NCI-H524 (cell line): ENCODE data around the gene HOOK2.
"Not testable (repeated sequence)": the region's sequence is repeated elsewhere in the genome, so short reads cannot be mapped to it uniquely, and the experiment has no call there.

Experiments
- DNase-seq, 2 experiments: peaks; one replicate each; lab custom pipeline; 2025; lab: John Stamatoyannopoulos, UW

HOOK2 gene, protein sequence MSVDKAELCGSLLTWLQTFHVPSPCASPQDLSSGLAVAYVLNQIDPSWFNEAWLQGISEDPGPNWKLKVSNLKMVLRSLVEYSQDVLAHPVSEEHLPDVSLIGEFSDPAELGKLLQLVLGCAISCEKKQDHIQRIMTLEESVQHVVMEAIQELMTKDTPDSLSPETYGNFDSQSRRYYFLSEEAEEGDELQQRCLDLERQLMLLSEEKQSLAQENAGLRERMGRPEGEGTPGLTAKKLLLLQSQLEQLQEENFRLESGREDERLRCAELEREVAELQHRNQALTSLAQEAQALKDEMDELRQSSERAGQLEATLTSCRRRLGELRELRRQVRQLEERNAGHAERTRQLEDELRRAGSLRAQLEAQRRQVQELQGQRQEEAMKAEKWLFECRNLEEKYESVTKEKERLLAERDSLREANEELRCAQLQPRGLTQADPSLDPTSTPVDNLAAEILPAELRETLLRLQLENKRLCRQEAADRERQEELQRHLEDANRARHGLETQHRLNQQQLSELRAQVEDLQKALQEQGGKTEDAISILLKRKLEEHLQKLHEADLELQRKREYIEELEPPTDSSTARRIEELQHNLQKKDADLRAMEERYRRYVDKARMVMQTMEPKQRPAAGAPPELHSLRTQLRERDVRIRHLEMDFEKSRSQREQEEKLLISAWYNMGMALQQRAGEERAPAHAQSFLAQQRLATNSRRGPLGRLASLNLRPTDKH

GRCh38 chr19:12774588-12775555 is at the start of gene HOOK2:
Gene HOOK2, minus strand, starts transcription at chr19:12775552. Its CDS starts 103 bp downstream, at chr19:12775449.
- no peak for DNase-seq

- DNase-seq, result no peak
Measured at GRCh38 chr19:12821761-12822160, 46.4 kb upstream of the HOOK2 start.

DNA sequence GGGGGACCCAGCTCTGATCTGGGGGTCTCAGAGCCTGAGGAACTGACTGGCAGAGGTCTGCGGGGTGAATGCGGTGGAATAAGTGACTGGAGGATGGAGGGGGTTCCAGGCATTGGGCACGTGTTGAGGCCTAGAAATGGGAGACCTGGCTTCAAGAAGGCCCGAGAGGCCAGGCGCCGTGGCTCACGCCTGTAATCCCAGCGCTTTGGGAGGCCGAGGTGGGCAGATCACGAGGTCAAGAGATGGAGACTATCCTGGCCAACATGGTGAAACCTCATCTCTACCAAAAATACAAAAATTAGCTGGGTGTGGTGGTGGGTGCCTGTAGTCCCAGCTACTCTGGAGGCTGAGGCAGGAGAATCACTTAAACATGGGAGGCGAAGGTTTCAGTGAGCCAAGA is 42.5 kb upstream of the HOOK2 start:
- DNase-seq, result not testable (repeated sequence)

DNA sequence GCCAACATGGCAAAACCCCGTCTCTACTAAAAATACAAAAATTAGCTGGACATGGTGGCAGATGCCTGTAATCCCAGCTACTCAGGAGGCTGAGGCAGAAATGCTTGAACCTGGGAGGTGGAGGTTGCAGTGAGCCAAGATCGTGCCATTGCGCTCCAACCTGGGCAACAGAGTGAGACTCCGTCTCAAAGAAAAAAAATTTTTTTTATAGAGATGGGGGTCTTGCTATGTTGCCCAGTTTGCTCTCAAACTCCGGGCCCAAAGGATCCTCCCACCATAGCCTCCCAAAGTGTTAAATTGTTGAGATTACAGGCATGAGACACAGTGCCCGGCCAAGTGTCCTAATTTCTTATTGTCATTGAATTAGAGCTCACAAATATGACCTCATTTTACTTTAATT is 41.8 kb upstream of the HOOK2 start:
- not testable (repeated sequence) for DNase-seq

- no peak for DNase-seq
Measured at GRCh38 chr19:12815088-12815487, 39.7 kb upstream of the HOOK2 start.

DNA sequence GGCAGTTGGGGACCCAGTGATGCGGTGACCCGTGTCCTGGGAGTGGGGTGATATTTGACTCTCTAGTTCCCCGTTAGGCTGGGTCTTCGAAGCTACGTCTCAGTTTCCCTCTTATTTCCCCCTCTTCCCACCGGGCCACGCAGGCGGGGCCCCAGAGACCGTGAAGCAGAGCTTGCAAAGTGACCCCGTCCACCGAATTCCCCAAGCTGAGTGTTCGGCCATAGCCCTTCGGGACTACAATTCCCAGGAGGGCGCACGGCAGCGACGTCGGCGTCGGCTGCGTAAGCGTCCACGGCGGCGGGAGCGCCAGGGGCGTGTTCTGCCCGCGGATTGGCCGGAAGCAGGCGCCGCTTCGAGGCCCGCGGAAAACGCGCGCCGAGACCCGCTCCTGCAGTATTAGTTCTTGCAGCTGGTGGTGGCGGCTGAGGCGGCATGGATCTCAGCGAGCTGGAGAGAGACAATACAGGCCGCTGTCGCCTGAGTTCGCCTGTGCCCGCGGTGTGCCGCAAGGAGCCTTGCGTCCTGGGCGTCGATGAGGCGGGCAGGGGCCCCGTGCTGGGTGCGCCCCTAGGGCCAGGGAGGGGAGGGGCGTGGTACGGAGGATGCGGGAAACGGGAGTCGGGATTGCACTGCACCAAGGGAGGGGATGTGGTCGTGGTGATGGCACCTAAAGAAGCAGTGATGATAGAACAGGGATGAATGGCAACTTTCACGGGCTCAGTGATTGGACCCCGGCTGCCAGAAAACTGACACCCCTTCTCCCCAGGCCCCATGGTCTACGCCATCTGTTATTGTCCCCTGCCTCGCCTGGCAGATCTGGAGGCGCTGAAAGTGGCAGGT is 31.1 kb upstream of the HOOK2 start, which contains the start of gene RNASEH2A:
RNASEH2A (plus strand) TSS at position 343 of the 840 bp plus-strand sequence; CDS start at position 433, 90 bp downstream.
- DNase-seq, result peak; percentile 79 to 95

- no peak for DNase-seq
Measured at GRCh38 chr19:12804051-12804450, 28.7 kb upstream of the HOOK2 start.

DNA sequence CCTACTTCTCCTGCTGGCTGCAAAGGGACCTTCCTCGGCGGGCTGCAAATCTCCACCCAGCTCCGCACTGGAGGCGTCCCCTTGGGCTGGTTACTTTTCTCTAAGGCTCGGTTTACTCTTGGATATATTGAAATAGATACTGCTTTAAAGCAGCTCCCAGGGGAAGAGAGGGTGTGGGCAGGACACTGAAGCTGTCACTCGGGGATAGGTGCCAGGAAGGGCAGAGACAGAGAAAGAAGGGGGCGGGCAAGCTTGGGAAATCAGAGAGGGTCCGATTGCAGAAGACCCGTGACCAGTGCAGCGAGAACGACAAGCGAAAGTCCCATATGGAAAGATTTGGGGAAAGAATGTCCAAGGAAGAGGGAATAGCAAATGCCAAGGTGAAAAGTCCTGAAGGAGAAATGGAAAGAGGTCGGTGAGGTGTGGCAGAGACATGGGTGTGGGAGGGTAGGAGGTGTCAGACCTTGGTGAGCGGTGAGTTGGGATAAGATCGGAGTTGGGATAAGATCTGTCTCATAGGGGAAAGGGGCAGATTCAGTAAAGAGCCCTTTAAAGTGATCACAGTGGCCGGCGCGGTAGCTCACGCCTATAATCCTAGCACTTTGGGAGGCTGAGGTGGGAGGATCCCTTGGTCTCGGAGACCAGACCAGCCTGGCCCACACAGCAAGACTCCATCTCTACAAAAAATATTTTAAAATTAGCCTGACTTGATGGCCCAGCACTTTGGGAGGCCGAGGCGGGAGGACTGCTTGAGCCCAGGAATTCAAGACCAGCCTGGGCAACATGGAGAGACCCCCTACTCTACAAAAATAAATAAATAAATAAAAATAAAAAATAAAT is 27.1 kb upstream of the HOOK2 start:
- no peak for DNase-seq

DNA sequence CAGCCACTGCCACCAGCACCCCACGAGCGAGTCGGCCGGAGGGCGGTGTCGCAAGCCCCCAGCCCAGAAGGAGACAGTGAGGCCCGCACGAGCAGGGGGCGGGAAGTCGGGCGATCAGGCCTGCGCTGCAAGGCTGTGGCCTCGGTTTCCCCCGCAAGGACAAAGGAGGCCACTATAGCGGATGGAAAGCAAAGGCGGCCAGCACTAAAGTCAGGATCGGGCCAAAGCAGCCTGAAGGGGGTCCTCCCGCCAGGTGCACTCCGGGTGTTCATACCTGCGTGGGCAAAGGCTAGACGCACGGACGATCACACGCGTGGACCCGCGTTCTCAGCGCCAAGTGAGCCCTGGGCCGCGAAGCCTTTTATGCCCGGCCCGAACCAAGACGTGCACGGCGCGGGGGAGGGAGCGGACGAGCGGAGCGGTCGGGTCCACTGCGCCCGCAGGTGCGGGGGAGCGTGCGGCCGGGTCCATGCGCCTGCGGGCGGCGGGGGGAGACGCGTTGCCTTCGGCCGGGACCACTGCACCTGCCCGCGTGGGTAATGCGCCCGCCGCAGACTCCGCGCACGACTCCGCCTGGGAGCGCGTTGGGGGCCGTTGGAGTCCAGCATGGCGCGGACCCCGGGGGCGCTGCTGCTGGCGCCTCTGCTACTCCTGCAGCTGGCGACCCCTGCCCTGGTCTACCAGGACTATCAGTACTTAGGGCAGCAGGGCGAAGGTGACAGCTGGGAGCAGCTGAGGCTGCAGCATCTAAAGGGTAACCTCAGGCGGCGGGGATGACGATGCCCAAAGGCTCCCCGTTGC is 26.3 kb upstream of the HOOK2 start, which contains the start of the genes PRDX2 and THSD8:
PRDX2 (minus strand) TSS at position 335 of the 801 bp plus-strand sequence. CDS start 539 bp downstream, outside the sequence.
THSD8 (plus strand) TSS at position 604 of the 801 bp plus-strand sequence; CDS start at position 607, 3 bp downstream.
- DNase-seq, result peak; percentile 79 to 88

GRCh38 chr19:12800923-12801465 is 25.6 kb upstream of the HOOK2 start:
- DNase-seq, result peak; percentile 8 to 24

- no peak for DNase-seq
Measured at GRCh38 chr19:12800466-12800770, 25.1 kb upstream of the HOOK2 start.

DNA sequence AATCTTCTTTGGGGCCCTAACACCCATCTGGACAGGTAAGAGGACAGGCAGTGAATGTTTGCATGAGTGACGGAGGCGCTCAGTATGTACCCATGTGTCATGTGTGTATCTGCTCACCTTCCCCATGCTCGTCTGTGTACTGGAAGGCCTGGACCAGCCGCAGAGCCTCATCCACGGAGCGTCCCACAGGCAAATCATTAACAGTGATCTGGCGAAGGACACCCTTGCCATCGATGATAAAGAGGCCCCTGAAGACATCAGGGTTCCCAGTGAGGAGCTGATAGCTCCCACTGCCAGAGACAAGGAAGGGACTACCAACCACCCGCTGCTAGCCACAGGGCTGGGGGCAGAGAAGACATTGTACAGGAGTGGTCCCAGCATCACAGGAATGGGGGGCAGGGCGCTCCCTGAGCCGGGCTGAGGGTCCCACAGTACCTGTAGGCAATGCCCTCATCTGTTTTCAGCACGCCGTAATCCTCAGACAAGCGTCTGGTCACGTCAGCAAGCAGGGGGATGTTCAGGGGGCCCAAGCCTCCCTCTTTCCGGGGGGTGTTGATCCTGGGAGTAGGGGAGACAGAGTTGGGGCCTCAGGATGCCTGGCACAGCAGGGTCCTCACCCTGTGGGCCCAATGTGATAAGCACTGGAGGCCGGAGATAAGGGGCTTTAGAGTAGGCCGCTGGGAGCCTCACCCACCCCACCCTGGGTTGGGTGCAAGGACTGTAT is 24.6 kb upstream of the HOOK2 start:
- no peak for DNase-seq

DNA sequence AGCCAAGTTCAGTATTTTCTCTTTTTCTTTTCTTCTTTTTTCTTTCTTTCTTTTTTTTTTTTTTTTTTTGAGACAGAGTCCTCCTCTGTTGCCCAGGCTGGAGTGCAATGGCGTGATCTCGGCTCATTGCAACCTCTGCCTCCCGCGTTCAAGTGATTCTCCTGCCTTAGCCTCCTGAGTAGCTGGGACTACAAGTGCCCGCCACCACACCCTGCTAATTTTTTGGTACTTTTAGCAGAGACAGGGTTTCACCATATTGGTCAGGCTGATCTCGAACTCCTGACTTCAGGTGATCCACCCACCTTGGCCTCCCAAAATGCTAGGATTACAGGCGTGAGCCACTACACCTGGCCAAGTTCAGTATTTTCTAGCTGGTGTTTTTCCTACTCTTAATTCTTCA is 22.3 kb upstream of the HOOK2 start:
- DNase-seq, result not testable (repeated sequence)

- DNase-seq, result no peak
Measured at GRCh38 chr19:12797141-12797587, 21.8 kb upstream of the HOOK2 start.

- peak; percentile 75 to 89 for DNase-seq
Measured at GRCh38 chr19:12796146-12797071, 21.1 kb upstream of the HOOK2 start.

- DNase-seq, result no peak
Measured at GRCh38 chr19:12794971-12795381, 19.6 kb upstream of the HOOK2 start.
